NCI-H2107 treated with DMSO at 0.1 percent for 48 hours (cell line): ENCODE results near the gene FAM13C.

Source experiments
- DNase-seq: peaks from one replicate; lab custom pipeline; 2025; ENCODE audit not compliant: unreplicated experiment; lab: John Stamatoyannopoulos, UW

The FAM13C gene

DNA sequence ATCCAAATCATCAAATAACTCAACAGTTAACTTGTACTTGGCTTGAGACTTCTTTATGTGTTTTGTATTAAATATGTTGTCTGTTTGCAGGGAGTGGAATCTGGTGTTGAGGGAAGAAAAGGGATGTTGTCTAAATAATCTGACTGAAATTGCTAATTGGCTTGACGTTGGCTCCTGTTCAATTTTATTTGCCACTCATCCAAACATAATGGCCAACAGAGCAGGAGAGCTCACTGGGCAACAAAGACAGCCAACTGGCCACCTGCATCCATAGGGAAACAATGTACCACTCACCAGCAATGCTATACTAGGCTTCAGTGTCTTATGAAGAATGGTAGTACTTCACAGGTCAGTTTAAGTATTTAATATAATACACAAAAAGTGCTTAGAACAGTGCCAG lies 80.5 kb downstream of the FAM13C start:
- DNase-seq: no peak

DNA sequence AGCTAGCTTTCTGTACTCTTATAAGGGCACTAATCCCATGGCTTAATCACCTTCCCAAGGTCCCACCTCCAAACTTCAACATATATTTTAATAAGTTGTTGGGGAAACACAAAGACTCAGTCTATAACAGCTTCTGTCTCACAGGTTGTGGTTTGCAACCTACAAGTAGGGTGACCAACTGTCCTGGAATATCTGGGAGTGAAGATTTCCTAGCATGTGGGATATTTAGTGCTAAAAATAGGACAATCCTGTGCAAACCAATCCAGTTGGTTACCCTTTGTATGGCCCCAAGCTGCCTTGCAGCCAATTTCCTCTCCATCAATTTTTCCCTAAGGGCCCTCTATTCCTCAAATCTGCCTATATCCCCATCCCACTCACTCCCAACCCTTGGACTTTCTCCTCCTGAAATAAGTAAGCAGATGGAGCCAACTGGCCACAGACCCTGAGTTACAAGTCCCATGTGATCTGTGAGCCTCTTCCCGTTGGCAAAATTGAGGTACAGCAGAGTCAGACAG lies 82.3 kb downstream of the FAM13C start:
- DNase-seq: no peak

DNA sequence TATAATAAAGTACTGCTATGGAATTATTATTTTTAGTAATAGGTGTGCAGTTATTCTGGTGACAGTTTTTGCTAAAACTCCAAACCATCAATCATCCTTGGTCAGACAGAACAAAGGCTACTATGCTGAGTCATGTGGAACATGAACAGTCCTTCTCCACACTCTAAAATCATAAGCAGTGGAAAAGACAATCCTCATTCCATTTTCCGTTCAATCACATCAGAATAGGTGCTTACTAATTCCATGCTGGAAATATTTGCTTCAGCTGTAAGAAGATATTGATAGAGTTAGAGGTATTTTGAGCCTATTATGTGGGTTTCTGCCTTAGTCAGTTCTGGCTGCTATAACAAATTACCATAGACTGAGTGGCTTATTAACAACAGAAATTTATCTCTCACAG lies 82.9 kb downstream of the FAM13C start:
- no peak for DNase-seq

DNA sequence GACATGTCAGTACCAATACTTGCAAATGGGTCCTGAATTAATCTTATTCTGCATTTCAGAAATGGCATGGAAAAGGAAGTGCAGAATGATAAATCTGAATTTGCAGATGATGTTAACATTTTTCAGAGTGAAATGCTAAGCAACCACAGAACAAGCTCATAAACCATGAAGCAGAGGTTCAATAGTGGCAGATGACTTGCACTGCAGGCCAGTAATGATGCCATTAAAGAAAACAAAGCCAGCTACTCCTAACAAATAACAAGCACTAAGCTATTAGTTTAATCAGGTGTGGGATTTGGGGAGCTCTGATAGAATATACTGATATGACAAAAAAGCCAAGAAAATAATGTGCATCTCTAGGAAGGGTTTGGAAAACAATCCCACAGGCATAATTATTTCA lies 85.4 kb downstream of the FAM13C start:
- DNase-seq: no peak

DNA sequence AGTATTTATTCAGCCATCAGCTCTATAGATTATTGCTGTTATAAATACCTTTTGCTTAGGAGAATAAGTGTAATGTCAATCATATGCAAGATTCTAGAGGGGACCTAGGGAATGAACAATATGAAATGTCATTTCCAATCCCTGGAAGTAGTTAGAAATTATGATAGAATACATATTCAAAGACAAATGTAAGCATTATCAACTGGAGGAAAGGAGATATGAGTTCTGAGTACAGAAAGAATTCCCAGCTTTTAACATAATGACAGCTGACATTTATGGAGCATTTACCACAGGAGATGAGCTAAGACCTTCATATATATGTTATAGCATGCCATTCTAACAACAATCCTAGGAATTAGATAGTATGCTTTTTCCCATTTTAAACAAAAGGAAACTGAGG lies 86.2 kb downstream of the FAM13C start:
- no peak for DNase-seq

DNA sequence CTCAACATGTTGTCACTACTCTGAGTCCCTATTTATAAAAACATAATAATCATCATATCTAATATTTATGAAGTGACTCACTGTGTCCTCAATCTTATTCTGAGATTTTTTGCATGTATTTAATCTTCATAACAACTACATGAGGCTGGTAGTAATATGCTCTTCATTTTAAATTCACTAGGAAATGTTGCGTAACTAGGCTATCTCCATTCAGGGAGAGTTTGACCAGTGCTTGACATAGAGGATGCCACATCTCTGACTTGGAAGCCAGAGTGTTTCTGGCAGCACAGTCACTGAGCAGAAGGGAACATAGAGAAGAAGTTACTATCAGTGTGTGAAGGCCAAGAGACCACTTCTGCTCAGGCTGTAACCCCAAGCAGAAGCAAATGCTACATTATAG lies 88.9 kb downstream of the FAM13C start:
- no peak for DNase-seq

DNA sequence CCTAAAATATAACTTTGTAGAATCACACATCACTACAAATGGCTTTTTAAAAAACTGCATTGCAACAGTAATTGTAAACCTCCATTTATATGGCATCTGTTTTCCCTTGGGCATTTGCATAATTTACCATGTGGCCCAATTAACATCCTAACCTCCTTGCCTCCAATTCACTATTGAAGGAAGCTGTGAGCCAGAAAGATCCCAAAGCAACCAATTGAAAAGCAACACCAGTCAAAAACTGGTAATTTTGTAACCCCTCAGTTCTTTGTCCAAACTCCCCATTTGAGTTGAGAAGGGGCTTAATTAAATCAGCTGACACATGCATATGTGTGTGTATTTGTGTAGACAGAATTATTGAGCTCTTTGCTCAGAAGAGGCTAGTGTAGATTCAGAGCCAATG lies 90.3 kb downstream of the FAM13C start:
- DNase-seq: no peak

DNA sequence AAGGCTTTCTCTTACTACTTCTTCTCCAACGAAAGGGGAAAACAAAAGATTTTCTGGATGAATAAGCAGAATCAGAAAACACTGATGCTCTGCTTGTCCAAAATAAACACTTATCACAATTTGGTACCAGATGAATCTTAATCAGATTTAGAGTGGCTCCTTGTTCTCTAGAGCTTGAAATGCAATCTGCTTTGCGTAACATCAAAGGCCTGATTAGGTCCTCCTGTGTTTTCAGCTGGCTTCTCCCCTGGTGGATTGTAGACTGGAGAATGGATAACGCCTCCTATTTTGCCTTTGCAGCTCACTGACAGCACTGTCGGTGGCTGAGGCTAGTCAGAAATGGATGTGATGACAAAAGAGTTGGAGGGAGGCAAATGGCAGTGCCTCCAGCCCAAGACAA lies 91.2 kb downstream of the FAM13C start:
- no peak for DNase-seq

DNA sequence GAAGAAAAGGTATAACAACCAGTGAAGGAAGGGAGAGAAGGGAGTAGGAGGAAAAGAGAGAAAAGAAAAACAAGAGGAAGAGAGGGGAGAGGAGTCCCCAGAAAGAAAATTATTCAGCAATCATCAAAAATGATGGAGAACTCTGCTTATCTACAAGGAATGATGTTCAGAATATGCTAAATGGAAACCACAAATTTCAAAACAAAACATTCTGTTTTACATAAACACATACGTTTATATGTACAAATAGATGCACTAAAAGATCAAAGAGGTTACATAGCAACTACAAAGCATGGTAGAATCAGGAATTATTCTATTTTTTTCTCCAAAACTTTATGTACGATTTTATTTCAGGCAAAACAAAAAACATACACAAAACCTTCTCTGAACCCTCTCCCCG lies 91.9 kb downstream of the FAM13C start:
- no peak for DNase-seq

DNA sequence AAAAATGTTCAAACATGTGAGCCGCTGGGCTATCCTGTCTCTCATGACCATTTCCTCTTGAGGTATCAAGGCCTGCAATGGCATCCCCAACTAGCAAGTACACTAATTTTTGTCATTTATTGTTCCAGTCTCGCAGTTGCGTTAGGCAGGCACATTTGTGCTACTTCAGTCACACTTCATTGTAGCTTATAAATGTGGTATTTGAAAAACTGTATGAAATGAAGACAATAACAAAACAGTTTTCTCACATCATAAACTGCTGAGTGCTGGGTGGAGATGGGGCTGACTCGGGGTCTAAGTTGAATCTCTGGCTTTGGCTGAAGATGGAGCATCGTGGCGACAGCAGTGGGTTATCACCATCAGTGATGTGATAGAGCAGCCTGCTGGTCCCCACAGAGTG lies 92.7 kb downstream of the FAM13C start:
- DNase-seq: no peak

DNA sequence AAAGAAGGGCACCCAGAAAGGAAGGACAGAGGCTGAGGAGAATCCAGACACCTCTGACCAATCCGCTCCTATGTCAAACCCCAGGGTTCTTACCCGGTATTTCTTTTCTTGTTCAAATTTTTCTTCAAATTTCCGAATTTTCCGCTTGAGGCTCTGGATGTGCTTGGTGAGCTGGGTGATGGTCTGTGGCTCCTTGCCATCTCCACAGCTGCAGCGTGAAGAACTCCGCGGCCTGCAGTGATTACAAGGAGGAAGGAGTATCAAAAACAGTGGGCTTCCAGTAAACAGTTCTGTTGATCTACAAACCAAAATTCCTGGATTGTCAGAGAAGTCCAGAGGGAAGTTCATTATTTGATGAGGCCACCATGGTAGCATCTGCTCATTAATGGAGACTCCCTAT lies 93.9 kb downstream of the FAM13C start:
- no peak for DNase-seq

DNA sequence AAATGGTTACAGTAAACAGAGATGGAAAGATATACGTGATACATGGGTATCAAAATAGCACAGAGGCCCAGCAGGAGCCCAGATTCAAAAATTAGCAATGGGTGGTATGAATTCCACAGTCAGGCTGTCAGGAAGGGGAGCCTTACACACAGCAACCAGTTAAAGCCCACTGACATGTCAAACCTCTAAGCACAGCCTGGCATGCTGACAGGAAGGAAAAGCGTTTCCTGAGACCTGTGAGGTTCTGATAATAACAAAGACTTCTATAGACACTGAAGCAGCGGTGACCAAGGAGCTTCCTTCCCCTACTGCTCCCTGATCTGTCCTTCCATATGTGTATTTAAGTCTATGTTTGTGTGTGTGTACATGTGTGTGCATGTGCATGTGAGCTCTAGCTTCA lies 96.0 kb downstream of the FAM13C start:
- no peak for DNase-seq

DNA sequence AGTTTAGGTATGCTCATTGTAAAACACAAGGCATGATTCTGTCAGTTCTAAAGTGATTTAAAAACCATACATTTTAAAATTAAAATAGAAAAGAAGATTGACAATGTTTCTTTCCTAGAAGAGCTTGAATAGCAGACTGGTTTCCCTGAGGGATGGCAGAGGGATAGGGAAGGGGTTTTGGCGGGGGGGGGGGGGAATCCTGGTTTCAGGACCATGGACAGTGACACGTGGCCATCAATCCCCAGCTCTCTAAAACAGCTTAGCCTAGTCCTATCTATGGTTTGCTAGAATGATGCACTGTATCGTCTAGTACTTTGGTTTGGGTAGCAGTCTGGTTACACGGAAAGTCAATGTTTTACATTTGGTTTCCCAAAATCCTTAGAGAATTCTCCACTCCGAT lies 97.2 kb downstream of the FAM13C start:
- no peak for DNase-seq

DNA sequence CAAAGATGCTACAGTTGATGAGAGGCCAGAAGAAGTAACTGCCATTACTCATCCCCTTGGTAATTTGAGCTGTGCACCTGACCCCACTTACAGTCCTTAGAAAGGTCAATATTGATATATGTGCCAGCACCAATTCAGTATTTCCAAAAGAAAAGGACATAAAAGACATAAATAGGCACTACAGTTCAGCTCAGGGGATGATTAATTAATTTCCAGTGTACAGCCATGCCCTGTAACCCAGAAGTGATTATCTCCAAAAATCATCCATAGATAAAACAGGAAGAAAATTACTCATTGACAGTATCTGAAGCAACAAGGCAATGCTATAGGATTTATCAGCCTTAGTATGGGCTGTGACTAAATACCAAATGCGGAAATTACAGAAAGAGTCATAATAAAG lies 103.5 kb downstream of the FAM13C start:
- no peak for DNase-seq

DNA sequence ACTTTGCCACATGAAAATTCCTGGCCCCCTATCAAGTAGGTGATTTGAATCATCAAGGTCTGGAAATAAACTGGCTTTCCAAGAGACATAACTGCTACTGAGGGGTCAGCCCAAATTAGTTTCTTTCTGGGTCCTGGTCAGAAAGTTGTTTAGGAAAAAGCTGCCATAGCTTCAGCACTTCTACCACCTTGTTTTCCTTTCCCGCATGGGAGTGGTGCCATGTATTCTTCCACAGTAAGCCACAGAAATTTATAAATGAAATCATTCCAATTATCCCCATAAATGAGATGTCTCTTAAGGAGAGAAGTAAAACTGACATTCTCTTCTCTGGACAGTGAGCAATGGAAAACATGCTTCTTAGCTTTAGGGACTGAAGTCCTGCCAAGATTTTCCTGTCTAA lies 105.1 kb downstream of the FAM13C start:
- no peak for DNase-seq

DNA sequence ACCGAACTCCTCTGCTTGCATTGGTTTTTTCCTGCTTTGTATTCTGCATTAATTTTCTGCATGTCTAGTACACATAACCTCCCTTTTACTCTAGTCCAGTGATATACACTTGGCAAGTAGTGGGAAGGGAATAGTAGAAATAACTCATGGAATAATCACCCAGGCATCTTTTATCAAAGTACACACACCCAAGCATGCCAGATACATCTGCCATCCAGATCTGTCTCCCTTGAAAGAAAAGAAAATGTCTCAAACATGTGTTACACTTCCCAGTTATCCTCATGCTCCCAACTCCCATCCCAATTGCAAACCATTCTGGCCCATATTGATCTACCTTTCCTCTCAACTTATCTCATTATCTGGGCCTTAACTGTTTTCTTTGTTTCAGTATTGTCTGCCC lies 106.9 kb downstream of the FAM13C start:
- DNase-seq: no peak

DNA sequence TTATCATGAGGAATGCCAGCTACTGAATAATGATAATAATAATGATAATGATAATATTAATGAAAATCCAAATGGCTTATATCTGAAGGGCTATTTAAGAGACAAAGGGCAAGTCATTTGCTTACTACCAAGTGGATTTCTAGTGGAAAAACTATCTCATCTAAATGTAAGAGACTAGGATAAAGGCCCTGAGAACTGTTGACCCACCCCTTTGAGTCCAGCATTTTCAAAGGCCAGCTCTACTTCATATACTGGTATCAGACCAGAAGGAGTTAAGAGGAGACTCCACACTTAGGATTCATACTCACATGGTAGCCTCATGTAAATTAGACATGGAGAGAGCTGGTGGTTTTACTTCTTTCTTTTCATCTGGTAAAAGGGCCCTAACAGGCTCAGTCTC lies 109.9 kb downstream of the FAM13C start:
- DNase-seq: no peak

DNA sequence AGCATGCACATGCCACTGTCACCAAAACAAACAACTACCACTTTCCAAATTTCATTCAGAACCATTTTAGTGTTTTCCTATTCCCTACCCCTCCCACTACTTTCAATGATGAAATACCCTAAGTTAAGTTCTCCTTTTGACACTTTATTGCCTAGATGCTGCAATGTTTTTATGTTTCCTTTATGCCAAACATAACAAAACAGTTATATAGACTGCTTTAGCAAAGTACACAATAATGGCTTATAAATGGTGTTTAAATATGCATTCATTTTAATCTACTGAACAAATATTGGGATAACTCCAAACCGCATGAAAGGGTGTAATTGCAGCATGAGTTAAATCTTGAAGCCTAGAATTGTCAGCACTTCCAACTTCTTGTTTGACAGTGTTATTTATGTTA lies 116.7 kb downstream of the FAM13C start:
- DNase-seq: no peak

DNA sequence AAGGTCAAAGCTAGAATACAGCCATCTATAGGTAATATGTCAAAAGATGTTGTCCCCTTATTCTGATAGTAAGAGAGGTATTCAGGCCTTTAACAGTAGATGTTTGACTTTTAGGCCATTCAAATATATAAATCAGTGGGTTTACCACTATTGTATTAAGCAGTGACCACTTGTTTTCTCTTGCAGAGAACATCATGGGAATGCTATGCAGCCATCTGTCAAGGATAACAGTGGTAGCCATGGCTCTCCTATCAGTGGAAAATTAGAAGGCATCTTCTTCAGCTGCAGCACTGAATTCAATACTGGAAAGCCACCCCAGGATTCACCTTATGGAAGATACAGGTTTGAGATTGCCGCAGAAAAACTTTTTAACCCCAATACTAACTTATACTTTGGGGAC lies 117.5 kb downstream of the FAM13C start:
- DNase-seq: no peak

DNA sequence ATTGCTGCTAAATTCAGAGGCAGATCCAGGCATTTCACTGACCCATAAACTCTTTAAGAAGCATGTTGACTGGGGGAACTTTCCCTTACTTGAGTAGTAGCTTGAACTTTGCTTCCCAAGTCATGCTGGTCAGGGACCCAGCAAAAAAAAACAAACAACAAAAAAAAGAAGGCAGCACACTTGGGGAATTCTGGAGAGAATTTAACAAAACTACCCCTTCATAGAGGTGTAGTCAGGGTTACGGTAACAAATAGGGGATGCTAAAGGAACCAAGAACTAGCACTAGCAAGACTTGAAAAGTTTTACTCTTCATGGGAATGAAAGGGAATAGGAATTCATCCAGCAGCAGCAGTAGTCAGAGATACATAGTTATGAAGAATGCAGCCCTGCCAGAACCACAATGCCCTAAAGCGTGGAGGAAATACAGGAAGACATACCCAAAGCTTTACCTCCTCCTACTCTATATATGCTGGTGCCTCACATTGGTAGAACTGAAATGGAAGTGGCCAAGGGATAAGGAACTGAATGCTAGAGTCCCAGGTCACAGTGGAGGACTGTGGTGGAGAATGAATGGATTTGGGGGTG lies 118.6 kb downstream of the FAM13C start:
- DNase-seq: no peak

DNA sequence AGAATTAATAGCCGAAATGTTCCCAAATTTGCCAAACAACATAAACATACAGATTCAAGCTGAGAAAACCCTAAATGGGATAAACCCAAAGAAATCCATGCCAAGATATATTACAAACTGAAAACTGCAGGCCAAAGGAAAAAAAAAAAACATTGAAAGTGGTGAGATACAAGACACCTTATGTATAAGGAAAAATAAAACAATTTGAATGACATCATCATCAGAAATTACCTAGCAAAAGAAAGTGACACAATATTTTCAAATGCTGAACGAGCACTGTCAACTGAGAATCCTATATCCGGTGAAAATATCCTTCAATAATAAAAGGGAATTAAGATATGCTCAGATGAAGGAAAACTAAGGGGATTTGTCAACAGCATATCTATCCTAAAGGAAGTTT lies 119.4 kb downstream of the FAM13C start:
- no peak for DNase-seq

DNA sequence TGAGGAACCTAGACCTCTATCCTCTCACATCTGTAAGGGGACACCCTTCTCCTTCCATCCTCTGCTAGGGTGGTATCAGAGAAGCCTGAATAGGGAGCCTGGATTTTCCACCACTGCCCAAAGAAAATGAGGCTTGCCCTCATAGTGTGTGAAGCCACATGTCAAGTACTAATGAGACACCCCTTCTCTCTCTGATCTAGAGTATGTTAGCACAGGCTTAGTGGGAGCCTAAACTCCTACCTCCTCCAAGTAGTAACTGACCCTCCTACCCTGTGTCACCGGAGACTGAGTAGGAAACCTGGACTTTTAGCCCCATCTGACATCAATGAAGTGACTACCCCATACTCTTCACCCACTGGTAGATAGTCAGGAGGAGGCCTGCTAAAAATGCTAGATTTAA lies 120.3 kb downstream of the FAM13C start:
- no peak for DNase-seq

DNA sequence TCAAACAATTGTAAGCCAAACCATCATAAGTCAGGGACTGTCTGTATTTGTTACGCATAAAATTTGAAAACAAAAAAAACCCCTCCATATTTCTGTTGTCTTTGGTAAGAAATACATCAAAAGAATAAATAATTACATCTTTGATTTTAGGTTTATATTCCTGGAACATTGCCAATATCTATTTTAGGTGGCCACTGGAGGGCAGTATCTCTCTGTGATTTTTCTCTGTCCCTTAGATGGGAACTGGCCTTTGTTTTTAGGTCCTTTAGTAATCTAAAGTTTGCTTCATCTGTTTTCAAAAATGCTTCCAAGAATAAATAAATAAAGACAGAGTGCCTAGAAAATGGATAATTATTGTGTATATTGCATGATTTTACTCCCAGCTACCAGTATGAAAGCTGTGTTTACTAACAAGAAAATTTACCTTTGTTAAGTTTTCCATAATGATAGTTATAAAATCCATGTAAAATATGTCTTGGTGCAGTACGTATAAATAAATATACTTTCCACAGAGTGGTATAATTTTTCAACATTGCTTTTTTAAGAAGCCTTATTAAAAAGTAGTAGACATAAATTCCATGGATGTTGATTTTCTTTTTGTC lies 121.7 kb downstream of the FAM13C start:
- DNase-seq: peak; percentile 16
